ENCODE data around the gene HDAC4. TPM values are rescaled to one million over a fixed set of nuclear protein-coding genes. Genes with fewer than 3 reads are reported as not detected.

HDAC4 gene
- total and polyA plus RNA-seq, 2 experiments from 2014 or later: 8.1 to 41.8 TPM

GRCh38 chr2:239025951-239026461 is 374.8 kb downstream of the HDAC4 start:
- no peaks in the 10 kb centered on the region for H4K20me1 ChIP-seq (replicated peaks; ENCODE audit: insufficient read depth)
- ATAC-seq: no peak
- H2AFZ ChIP-seq: no peak overlapping the region
- TF ChIP-seq EZH2 (IDR thresholded peaks at IDR 0.05; ENCODE audit: low read depth, unreplicated experiment): no peak
- TF ChIP-seq STAT1 (IDR thresholded peaks at IDR 0.05; ENCODE audit: unreplicated experiment): no peak
- no peak for TF ChIP-seq NANOG (IDR thresholded peaks at IDR 0.05; ENCODE audit: borderline replicate concordance)
- no peak for TF ChIP-seq JUNB (IDR thresholded peaks at IDR 0.05; ENCODE audit: unreplicated experiment)
- no peak for TF ChIP-seq ZNF331 (CRISPR knock-in tag; IDR thresholded peaks at IDR 0.05; ENCODE audit: low read depth)
- no peak for TF ChIP-seq CTCF (conservative IDR thresholded peaks at IDR 0.05; ENCODE audit: low read depth in 2 of 2)
- no peak for TF ChIP-seq EZH2phosphoT487 (IDR thresholded peaks at IDR 0.05; ENCODE audit: unreplicated experiment)
- no peak for TF ChIP-seq POLR2AphosphoS5 (IDR thresholded peaks at IDR 0.05; ENCODE audit: low read depth)
- no peak for TF ChIP-seq ZNF114 (CRISPR knock-in tag; IDR thresholded peaks at IDR 0.05)
- TF ChIP-seq ETS1 (IDR thresholded peaks at IDR 0.05): no peak
- no peak for TF ChIP-seq REST (IDR thresholded peaks at IDR 0.05; ENCODE audit: unreplicated experiment)
- no peak for TF ChIP-seq CREB1 (CRISPR knock-in tag; IDR thresholded peaks at IDR 0.05; ENCODE audit: low read depth)
- no peaks in the 10 kb centered on the region for H3K27me3 ChIP-seq (ENCODE audit: insufficient read depth)
- no peak for DNase-seq (ENCODE audit: low spot score)
- Mint-ChIP-seq H3K27me3 (ENCODE audit: insufficient read depth, low read depth, poor library complexity) (no peaks in the 10 kb centered on the region), H3K9me3 (no peaks in the 10 kb centered on the region), H3K27ac (no peak overlapping the region), H3K4me1 (peaks cover 5% of the 10 kb centered on the region; the same call in 2 of the 3 replicates), H3K36me3 (ENCODE audit: low read depth) (no peaks in the 10 kb centered on the region), H3K4me3 (no peak overlapping the region)
- H3F3A ChIP-seq (replicated peaks; ENCODE audit: low read depth): no peaks in the 10 kb centered on the region
- no peaks in the 10 kb centered on the region for H3K9me2 ChIP-seq (ENCODE audit: insufficient read depth)
- H3K36me3 ChIP-seq (ENCODE audit: insufficient read depth): no peaks in the 10 kb centered on the region
- no peak overlapping the region for H3K27ac ChIP-seq (ENCODE audit: low read depth)
- no peaks in the 10 kb centered on the region for H3K4me1 ChIP-seq (ENCODE audit: insufficient read depth)
- H3K4me3 ChIP-seq: no peak overlapping the region
- H3K4me2 ChIP-seq: no peak overlapping the region
- no peaks in the 10 kb centered on the region for H3K79me2 ChIP-seq (replicated peaks; ENCODE audit: insufficient read depth)

Measured in GM23338 (cell line).